NCI-H345 treated with DMSO at 0.1 percent for 48 hours (cell line): ENCODE results near the gene ZSWIM6.
A peak's percentile ranks its signal among the peaks of the same experiment; 100 is the strongest.

Experiments
- DNase-seq: peaks from one replicate; lab custom pipeline; 2025; ENCODE audit not compliant: unreplicated experiment; lab: John Stamatoyannopoulos, UW

Gene ZSWIM6

GRCh38 chr5:61330845-61331406, 1.1 kb upstream of the ZSWIM6 start:
- peak; percentile 36 for DNase-seq

GRCh38 chr5:61332358-61332749, 296 bp downstream of the ZSWIM6 start:
- no peak for DNase-seq

- no peak for DNase-seq
Measured at GRCh38 chr5:61332851-61333320, 828 bp downstream of the ZSWIM6 start.

- no peak for DNase-seq
Measured at GRCh38 chr5:61333321-61333953, 1.4 kb downstream of the ZSWIM6 start.

GRCh38 chr5:61333954-61334867, 2.2 kb downstream of the ZSWIM6 start:
- DNase-seq = no peak

- DNase-seq = no peak
Measured at GRCh38 chr5:61334868-61335615, 3.0 kb downstream of the ZSWIM6 start.

DNA sequence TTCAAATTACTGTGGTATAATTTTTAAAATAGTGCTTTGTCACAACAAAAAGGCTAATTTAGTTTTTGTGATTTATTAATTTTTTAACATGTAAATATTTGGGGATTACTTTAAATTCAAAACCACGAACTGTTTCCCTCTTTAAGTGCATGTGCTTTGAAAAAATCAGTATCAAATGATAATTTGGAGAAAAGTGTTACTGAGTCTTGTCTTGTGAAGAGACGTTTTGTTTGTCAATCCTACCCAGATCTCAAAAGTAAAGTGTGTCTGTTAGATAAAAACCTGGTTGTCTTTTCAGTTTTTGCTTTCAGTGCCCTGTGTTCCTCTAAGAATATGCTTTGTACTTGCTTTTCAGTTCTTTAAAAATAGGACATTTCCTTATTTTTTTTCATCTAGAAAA, 7.7 kb downstream of the ZSWIM6 start:
- no peak for DNase-seq

DNA sequence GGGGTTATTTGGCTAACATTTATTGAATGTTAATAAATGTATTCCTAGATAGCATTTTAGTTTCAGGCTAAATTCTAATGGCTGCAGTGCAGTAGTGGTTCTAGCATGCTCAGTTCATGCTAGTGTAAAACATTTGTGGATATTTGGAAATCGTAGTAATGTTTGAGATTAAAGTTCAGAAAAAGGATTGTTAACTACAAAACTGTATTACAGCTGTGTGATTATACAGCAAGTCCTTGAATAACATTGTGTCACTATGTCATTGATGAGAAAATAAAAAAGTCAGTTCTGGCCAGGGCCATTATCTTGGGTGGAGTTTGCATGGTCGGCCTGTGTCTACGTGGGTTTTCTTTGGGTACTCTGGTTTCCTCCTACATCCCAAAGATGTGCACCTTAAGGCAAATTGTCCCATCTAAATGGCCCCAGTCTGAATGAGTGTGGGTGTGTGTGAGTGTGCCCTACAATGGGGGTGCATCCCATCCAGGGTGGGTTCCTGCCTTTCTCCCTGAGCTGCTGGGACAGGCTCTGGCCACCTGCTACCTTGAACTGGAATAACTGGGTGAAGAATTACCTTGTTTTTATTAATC, 8.8 kb downstream of the ZSWIM6 start:
- no peak for DNase-seq

GRCh38 chr5:61342071-61342501, 10.0 kb downstream of the ZSWIM6 start:
- DNase-seq = no peak

DNA sequence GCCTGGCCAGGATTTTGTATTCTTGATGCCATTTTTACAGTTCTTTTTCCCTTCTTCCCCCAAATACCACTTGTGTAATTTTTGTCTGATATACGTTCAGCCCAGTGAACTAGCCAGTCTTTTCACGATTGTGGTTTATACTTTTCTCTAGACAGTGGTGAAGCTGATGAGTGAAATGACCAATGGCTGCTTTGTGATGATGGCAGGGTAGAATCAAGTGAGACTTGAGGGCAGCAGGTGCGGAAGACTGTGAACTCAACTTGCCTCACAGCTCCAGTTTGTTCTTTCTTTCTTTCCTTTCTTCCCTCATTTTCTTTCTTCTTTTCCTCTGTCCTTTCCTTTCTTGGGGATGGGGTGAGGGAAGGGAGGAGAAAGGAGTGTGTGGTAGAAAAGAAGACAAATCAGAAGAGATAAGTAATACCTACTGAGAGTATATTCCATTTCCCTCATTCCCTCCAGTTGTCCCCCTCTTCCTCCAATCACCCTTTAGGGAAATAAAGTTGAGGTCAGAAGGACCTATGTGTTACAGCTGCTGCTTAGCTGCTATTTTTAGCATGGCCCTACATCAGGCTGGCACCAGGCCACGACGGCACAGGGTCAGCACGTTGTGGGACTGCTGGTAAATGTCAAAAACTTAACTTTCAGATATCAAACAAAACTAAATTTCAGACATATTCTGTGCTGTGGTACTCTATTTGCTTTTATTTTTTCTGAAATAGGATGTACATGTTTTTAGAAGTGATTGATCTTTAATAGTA, 12.3 kb downstream of the ZSWIM6 start:
- no peak for DNase-seq

DNA sequence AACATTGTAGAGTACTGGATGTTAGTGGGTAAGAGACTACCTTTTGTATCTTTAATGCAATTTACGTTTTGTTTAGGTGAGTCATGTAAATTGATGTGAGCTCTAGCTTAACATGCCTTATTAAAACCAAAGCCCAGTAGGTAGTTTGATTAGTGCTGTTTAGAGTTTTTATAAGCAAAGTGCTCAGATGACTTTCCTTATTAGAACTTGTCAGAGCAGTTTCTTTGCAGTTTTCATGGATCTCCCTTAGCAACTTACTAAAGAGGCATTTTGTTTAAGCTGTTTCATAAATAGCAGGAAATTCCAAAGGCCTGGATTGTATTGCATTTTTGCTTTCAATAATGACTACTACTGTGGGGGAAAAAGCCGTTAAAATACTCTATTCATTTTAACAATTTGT, 14.5 kb downstream of the ZSWIM6 start:
- no peak for DNase-seq

- no peak for DNase-seq
Measured at GRCh38 chr5:61347080-61347479, 15.0 kb downstream of the ZSWIM6 start.

DNA sequence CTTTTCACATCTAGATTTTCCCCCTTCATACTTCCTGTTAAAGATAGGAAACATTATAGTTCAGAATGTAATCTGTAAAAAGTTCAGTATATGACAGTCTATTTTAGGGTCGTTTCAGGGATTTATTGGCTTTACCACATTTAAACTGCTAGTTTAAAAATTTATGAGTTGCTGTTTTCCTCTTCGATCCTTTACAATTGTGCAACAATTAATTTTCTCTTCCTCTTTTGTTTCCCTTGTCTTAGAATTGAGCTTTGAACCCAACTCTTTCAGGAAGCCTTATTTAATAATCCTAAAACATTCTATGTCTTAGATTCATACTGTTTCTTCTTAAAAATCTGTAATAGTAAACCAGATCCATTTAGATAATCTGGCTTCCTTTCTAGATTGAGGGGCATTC, 16.4 kb downstream of the ZSWIM6 start:
- DNase-seq = no peak

DNA sequence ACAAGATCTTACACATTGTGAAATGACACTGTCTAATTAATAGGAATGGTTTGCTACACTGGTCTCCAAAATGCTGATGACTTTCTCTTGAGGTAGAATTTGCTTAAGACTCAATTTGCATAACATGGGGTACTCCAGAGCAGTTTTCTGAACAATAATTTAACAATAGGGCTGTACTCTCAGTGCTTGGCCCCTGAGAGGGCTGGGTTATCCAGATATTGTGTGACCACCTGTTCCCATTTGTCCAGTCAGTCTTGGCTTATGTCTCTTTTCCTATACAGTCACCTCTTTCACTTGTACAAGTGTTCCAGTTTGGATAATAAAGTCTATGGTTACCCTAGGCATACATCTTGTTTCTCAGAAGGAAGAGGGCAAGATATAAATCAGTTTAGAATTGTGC, 17.9 kb downstream of the ZSWIM6 start:
- no peak for DNase-seq

GRCh38 chr5:61350535-61350934, 18.5 kb downstream of the ZSWIM6 start:
- DNase-seq = no peak

- no peak for DNase-seq
Measured at GRCh38 chr5:61351733-61352132, 19.7 kb downstream of the ZSWIM6 start.

GRCh38 chr5:61352180-61352579, 20.1 kb downstream of the ZSWIM6 start:
- no peak for DNase-seq

DNA sequence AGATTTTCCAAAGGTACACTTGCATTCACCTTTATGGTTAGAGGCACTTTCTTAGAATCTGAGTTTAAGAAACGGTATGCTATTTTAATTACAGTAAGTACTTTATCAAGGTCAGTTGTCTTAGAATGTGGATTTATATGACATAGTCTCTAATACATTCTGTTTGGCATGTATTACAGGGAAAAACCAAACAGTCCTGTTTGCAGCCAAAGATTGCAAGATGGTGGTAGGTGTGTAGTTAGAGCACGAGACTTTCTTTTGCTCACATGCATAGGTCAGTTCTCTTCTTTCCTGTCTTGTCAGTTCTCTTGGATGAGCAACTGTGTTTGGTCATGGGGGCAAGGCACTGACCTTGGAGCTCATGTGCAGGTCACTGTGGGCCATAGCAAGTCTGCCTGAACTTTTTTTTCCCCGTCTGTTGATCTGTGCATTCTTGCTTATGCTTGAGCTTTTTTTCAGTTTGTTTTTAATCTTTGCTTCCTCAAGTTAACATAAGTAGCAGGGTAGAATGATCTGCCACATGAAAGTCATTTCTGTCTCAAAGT, 20.6 kb downstream of the ZSWIM6 start:
- DNase-seq = no peak

DNA sequence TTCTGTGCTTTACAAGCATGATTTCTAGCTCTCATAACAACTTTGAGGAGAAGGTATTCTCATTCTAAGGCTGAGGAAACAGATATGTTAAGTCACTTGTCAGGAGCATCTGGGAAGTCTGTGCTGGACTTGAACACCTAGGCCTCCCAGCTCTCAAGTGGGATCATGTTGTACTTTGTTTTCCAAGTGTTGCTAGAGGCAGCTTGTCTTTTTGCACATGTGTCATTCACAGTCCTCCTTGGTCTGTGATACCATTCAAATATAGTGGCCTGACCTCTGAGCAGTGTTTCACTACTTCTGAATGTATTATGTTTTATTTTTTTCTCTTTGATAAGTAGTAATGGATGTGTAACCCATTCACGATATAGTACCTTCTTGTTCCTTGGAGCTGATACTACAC, 21.2 kb downstream of the ZSWIM6 start:
- no peak for DNase-seq

- no peak for DNase-seq
Measured at GRCh38 chr5:61354199-61354598, 22.1 kb downstream of the ZSWIM6 start.
